GM03348 (cell line): Measurements from ENCODE around the gene FAM171A2.
"Not testable (repeated sequence)": the region's sequence is repeated elsewhere in the genome, so short reads cannot be mapped to it uniquely, and the experiment has no call there.

Source experiments
- DNase-seq: peaks from one replicate; pipeline ENCODE4 v3.0.0; 2012; ENCODE audit warnings: low spot score

The FAM171A2 gene

DNA sequence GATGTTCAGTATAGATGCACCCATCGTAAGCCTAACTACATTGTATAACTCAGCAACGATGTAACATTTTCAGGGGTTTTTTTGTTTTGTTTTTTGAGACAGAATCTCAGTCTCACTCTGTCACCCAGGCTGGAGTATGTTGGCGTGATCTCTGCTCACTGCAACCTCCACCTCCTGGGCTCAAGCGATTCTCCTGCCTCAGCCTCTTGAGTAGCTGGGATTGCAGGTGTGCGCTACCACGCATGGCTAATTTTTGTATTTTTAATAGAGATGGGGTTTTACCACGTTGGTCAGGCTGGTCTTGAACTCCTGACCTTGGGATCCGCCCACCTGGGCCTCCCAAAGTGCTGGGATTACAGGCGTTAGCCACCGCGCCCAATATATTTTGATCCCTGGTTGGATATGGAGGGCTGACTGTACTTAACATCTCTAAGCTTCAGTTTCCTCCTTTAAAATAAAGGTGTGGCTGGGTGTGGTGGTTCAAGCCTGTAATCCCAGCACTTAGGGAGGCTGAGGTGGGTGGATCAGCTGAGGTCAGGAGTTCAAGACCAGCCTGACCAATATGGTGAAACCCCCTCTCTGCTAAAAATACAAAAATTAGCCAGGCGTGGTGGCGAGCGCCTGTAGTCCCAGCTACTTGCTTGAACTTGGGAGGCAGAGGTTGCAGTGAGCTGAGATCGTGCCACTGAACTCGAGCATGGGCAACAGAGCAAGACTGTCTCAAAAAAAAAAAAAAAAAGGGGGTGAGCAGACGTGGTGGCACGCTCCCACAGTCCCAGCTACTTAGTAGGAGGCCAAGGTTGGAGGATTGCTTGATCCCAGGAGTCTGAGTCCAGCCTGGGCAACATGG lies 16.2 kb downstream of the FAM171A2 start:
- not testable (repeated sequence) for DNase-seq

DNA sequence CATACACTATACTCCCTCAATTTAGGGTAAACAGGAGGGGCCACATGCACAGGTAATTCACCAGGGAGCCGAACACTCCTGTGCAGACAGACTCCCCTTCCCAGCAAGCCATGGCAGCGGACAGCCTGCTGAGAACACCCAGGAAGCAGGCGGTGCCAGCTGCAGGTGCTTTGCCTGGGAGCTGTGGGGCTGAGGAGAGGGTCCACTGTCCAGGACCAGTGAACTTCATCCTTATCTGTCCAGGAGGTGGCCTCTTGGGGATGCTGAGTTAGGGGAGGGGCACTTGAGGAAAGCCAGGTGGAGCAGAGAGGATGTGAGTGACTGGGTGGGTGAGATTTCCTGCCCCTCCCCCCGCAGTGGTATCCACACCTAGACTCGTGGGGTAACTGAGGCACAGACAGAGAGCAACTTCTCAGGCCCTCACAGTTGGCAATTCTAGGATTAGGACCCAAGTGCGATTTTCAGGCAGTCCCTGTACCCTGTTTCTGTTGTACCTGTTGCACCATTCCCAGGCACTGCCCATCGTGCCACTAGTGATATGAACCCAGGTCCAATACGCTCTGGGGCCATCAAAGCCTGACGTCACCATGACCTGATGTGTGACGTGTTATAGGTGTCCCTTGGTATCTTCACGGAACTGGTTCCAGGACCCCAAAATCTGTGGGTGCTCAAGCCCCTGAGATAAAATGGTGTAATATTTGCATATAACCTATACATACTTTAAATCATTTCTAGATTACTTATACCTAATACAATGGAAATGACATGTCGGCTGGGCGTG lies 17.4 kb downstream of the FAM171A2 start:
- no peak for DNase-seq

DNA sequence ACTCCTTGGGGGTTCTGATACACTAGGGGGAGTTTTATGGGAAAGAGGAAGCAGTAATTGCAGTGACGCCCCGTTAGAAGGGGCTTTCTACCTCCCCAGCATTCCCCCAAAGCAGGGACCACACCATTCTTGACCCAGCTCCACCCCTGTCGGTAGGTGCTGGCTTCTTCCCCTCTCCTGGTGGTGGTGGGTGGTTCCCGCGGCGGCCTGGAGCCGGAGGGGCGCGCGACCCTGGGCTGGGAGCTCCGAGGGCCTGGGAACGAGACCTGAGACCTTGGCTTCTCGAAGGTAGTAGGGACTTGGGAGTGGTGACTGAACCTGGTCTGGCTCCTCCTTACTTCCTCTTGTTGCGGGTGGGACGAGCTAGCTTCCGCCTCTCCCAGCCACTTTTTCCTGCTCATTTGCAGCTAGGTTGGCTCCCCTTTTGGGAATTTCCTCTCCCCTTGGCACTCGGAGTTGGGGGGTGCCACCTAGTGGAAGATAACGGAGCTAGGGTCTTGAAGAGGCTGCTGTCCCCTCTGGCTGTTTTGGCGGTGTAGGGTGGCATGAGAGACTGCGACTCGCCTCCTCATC lies 18.1 kb downstream of the FAM171A2 start:
- peak; percentile 73 for DNase-seq

DNA sequence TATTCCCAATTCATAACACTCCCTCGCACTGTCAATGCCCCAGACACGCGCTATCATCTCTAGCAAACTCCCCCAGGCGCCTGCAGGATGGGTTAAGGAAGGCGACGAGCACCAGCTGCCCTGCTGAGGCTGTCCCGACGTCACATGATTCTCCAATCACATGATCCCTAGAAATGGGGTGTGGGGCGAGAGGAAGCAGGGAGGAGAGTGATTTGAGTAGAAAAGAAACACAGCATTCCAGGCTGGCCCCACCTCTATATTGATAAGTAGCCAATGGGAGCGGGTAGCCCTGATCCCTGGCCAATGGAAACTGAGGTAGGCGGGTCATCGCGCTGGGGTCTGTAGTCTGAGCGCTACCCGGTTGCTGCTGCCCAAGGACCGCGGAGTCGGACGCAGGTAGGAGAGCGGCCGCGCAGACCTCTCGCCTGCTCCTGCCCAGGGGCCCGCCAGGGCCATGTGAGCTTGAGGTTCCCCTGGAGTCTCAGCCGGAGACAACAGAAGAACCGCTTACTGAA lies 18.7 kb downstream of the FAM171A2 start, which contains the start of gene GRN:
TSS of gene GRN (plus strand) at position 364 of the 515 bp plus-strand sequence. CDS start 3,863 bp downstream, outside the sequence.
- DNase-seq, result peak; percentile 99

DNA sequence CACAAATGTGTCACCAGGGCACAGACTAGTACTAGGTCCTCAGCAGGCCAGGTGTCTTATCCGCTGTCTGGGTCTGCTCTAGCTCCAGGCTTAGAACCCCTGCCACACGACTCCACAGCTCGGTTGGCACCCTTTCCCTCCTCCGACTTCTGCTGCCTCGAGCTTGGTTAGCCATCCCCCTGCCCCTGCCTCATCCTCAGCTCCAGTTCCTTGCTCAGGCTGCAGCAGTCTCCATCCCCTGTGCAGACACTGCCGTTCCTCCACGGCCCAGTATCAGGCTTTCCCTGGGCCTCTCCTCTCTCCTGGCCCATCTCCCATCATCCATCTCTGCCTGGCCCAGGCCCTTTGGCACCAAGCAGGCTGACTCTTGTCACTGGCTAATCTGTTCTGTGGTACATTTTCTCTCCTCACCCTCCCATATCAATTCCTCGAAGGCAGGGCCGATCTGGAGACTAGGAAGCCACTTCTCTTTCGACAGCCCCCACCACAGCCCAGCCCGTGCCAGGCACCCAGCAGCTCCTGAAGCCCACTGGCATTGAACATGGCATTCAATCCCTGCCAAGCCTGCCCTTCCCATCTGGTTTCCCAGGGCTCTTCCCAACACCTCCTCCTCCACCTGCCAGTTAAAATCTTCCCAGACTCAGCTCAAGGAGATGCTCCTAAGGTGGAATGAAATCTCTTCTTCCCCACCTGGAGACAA lies 20.0 kb downstream of the FAM171A2 start:
- DNase-seq, result no peak

DNA sequence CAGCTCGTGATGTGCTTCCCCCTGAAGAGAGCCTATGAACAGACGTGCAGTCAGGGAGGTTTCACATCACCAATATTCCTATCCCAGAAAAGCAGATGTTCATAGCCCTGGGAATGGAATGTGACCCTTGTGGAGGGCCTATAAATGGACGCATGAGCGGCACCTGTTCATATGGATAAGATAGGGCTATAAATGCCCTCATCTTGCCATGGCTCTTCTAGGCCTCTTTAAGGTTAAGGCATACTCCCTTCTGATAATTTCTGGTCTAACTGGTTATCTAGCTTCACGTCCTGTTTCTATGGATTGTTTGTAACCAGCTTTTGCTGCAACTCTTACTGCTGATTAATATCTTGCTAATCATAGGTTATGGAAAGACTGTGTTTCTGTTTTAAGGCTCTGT lies 23.1 kb downstream of the FAM171A2 start:
- DNase-seq, result not testable (repeated sequence)

DNA sequence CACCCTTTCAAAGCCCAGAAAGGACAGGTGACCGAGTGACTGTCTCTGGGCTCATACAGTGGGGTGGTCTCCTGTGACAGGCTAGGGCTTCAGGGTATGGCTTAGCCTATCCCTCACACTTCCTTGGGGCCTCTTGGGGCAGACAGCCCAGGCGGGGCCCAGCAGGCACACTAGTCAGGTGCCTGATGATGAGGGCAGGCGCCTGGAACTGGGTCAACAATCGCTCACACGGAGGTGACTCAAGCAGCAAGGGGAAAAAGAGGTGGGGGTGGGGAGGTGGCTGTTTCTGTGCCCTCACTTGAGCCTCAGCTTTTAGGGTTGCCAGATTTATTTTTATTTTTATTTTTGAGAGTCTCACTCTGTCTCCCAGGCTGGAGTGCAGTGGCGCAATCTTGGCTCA lies 25.0 kb downstream of the FAM171A2 start:
- no peak for DNase-seq

DNA sequence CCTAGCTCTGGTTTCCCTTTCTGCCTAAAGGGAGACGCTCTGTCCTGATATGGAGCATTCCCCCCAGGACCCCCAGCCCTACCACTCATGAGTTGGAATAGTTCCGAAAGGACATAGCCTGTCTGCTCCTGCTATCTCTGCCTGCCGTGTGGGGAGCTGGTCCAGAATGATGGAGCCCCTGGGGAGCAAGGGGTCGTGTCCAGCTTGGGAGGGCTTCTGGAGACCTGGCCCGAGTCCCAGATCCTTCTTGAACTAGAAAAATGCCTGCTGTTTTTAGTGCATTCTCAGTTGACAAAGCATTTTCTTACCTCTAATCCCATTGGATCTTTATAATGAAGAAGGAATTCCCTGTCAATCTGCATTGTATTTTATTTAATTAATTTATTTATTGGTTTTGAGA lies 27.7 kb downstream of the FAM171A2 start:
- DNase-seq, result no peak

DNA sequence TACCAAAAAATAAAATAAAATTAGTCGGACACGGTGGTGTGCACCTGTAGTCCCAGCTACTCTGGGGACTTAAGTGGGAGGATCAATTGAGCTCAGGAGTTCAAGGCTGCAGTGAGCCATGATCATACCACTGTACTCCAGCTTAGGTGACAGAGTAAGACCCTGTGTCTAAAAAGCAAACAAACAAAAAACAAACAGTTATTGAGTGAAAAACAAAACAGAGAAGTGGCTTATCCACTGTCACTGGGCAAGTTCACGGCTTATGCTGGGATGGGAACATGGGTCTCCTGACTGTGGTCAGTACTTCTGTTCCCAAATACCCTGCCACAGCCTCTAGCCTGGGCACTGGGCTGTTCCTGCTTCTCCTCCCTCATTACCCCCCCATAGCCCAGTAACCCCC lies 28.1 kb downstream of the FAM171A2 start:
- no peak for DNase-seq

DNA sequence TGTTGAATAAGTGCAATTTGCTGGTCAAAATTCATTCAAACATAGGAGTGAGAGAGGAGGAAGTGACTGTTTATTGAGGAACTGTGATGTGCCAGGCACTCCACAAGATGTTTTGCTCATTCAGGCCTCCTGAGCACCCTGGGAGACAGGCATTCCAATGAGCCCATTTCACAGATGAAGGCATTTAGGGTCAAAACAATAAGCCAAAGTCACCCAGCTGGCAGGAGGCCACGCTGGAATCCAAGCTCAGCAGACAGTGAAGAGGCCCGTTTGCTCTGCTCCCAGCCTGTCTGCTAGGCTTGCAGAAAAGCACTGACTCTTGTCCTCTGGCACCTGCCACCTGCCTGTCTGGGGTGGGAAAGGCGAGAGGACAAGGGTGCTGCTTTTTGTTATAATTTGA lies 28.9 kb downstream of the FAM171A2 start:
- DNase-seq, result no peak

DNA sequence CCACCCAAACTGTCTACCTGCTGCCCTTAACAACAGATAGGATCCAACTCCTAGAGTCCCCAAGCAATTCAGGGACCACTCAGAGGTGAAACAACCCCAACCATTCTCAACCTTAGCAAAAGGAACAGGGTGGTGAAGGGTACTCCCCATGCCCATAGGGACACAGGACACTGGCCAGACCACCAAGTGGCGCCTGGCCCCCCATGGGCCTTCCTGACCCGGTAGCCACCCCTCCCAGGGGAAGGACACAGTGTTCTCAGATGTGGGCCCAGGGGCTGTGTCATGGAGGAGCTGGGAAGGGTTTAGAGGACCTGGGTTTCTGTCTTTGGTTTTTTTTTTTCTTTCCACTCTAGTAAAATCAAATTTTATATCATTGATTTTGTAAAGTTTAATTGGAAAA lies 29.3 kb downstream of the FAM171A2 start:
- no peak for DNase-seq

DNA sequence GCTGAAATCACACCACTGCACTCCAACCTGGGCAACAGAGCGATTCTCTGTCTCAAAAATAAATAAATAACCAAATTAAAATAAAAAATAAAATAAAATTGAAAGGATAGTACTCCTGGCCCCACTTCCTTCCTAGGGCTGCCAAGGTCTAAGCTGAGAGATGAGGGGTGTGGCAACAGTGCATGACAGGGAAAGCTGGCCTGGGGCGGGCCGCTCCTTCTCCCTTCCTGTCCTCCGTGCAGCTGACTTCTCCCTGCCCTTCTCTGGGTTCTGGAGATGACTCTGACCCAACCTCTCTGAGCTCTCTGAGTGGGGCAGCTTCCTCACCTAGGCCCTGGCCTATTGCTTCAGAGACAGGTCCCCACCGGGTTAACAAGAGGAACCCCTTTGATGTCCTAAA lies 30.3 kb downstream of the FAM171A2 start:
- DNase-seq, result no peak

DNA sequence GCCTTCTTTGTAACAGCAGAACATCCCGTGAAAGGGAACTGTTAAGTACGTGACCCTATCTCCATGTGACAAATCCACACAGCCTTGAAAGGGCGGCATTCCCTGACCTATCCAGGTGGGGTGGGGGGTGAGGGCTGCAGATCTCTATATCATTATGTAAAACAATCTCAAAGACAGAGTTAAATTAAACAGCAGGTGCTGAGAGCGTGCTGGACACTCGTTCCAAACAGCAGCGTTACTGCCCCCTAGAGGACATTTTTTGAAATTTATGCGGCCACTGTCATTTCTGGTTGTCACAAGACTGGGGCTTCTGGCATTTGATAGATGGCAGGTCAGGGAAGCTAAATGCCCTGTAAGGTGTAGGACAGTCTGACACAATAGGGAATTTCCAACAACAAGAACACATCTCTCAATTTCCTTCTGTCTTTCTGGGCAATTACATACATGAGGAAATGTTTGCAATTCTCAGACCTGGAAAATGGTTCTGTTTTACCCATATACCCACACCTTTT lies 32.3 kb downstream of the FAM171A2 start:
- DNase-seq, result peak; percentile 75

DNA sequence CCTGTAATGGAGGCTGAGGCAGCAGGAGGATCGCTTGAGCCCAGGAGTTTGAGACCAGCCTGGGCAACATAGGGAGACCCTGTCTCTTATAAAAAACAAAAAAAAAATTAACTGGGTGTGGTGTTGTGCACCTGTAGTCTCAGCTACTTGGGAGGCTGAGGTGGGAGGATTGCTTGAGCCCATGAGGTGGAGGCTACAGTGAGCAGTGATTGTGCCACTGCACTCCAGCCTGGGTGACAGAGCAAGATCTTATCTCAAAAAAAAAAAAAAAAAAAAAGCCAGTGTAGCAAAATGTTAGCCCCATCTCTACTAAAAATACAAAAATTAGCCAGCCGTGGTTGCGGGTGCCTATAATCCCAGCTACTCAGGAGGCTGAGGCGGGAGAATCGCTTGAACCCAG lies 33.4 kb downstream of the FAM171A2 start:
- DNase-seq, result not testable (repeated sequence)

DNA sequence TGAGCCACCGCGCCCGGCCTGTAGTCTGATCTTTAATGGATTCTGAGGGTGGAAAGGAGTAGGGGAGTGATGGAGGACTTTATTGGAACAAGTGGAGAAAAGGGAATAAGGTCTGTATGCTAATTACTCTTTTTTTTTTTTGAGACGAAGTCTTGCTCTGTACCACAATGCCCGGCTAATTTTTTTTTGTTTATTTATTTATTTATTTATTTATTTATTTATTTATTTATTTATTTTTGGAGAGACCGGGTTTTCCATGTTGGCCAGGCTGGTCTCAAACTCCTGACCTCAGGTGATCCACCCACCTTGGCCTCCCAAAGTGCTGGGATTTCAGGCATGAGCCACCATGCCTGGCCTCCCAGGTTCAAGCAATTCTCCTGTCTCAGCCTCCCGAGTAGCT lies 34.1 kb downstream of the FAM171A2 start:
- not testable (repeated sequence) for DNase-seq

DNA sequence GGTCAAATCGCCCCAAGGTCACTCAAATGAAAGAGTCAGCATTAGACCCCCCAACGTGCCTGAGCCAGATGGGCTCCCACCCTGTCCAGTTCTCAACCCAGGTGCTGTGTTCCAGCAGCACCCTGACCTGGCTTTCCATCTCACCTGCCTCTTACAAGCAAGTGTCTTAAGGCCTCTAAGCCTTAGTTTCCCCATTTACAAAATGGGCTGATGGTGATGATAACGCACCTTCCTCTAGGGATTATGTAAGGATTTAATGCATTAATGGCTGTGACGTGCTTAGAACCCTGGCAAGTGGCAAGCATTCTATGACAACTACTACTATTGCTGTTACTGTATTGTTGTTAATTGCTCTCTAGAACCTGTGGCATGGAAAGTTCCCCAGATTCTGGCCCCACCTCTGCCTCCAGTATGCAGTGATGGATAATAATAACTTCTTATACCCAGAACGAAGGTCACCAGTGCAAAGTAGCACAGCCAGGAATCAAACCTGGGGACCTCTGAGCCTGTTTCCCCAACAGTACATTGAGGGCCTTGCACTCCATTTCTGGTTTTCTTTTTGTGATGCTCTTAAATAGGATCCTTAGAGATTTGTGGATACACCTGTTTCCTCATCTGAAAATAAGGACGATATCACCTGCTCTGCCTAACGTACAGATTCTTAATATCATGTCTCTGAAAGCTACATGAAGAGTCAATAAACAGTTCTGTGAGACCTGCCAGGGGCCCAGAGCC lies 35.8 kb downstream of the FAM171A2 start:
- DNase-seq, result no peak

DNA sequence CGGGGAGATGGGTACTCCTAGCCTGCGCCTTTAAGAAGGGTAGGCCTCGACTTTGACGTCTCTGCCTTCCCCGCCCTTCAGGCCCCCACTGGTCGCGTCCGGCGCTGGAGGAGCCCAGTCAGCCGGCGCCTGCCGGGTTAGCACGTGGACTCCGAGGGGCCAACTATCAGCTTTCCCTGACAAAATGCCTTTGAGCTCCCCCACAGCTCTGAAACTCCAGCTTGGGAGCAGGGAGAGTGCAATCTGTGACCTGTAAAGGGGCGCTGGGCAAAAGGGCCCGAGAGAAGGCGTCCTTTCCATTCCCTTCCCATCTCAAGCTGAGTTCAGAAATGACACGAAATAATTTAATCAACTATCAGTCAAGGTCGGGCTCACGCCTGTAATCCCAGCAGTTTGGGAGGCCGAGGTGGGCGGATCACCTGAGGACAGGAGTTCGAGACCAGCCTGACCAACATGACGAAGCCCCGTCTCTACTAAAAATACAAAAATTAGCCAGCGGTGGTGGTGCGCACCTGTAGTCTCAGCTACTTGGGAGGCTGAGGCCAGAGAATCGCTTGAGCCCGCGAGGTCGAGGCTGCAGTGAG lies 36.7 kb downstream of the FAM171A2 start:
- DNase-seq, result peak; percentile 97

DNA sequence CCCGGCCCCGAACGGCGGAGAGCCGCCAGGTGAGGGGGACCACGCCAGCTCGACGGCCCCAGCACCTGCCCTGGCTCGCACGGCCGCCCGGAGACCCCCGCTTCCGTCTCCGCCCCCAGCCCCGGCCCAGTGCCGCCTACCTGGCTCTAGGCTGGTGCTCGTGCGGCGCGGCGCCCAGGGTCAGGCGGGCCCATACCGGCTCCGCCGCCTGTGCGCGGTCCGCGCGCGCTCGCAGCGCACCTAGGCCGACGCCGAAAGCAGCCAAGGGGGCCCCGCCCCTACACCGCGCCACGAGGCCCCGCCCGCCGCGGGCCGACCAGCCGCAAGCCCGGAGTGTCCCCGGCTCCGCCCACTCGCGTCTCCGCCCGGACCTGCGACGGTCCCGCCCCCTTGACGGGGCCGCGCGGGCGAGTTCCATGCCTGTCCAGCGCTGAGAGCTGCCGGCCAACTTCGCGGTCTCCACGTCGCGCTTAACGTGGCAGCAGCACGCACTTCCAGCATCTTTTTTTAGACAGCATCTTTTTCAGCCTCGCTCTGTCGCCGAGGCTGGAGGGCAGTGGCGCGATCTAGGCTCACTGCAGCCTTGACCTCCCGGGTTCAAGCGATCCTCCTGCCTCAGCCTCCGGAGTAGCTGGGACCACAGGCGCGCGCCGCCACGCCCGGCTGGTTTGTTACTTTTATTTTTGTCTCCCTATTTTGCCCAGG lies 38.9 kb downstream of the FAM171A2 start, which contains the start of gene SLC25A39:
TSS of gene SLC25A39 (minus strand) at position 253 of the 705 bp plus-strand sequence. CDS start 1,261 bp downstream, outside the sequence.
- DNase-seq, result peak; percentile 98

DNA sequence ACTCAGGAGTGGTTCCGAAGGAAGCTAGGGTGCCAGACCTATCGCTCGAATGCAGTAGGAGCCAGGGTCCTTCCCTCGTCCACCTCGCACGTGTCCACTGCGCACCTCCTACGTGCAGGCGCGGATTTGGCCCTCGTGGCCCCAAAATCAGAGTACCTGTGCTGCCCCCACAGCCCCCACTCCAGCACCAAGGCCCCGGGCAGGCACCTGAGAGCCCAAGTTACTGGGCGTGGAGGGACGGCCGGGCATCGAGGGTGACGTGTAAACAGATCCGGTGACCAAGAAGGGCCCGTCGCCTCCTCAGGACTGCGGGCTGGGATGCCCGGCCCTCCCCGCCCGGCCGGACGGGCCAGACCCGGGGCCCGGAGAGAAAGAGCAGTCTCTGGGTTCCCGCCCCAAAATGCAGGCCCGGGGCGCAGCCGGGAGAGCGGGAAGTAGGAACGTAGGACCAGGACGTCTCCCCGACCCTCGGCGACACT lies 39.5 kb downstream of the FAM171A2 start:
- DNase-seq, result peak; percentile 58
